Upper lobe of left lung (tissue), 4 donors: ENCODE measurements around the gene LYRM1.

Experiments used
- EP300 ChIP-seq, 4 donors: sonication (generic); formaldehyde crosslinking; IDR thresholded peaks; one replicate each; pipeline ENCODE4 v1.5.1; 2017; ENCODE audit warnings: antibody characterized with exemption in 4 of 4, control low read depth in 2 of 4
- TF ChIP-seq, protein P1 (sequence below), 6 experiments: fragments of 450-650 bp in 4 of 6; fragments of 200-600 bp in 2 of 6; sonication (generic) in 2 of 6; IDR thresholded peaks; one replicate each; pipeline ENCODE4 v1.5.1; 2016 to 2019; ENCODE audit warnings: antibody characterized with exemption in 6 of 6

DNA sequence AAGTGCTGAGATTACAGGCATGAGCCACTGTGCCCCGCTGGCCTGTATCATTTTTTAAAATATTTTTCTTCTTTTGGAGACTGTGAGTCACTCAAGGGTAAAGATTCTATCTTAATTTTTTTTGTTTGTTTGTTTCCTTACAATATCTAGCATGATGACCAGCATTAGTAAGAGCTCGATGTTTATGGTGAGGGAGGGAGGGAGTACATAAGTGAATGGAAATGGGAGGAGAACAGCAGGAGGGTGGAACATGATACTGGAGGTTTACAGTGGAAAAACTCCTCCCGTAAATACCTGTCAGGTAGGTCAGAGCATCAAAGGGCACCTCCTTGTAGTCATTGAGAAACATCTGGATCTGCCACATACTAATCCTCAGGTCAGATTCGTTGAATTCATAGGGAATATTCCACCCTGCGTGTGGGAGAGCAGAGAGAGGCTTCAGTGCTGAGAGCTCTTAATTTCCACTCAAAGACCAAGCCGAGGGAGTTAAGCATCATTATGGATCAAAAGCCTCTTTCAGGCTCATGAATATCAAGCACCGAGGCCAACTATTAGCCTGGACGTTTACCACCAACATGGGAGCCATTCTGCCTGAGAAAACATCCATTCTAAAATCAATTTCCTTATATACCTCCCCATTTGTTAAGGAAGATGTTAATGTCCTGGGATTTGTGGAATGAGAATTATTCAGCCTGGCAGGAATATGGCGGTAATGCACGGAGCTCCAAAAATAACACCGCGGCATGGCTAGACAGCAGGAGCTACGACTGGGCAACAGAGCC lies 51.8 kb downstream of the LYRM1 start:
- TF ChIP-seq, protein P1, sequence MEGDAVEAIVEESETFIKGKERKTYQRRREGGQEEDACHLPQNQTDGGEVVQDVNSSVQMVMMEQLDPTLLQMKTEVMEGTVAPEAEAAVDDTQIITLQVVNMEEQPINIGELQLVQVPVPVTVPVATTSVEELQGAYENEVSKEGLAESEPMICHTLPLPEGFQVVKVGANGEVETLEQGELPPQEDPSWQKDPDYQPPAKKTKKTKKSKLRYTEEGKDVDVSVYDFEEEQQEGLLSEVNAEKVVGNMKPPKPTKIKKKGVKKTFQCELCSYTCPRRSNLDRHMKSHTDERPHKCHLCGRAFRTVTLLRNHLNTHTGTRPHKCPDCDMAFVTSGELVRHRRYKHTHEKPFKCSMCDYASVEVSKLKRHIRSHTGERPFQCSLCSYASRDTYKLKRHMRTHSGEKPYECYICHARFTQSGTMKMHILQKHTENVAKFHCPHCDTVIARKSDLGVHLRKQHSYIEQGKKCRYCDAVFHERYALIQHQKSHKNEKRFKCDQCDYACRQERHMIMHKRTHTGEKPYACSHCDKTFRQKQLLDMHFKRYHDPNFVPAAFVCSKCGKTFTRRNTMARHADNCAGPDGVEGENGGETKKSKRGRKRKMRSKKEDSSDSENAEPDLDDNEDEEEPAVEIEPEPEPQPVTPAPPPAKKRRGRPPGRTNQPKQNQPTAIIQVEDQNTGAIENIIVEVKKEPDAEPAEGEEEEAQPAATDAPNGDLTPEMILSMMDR (IDR thresholded peaks at IDR 0.05) = no peak
- TF ChIP-seq EP300 (IDR thresholded peaks at IDR 0.05) = no peak
